ENCODE measurements around the gene MYL9. TPM values are rescaled to one million over a fixed set of nuclear protein-coding genes. Genes with fewer than 3 reads are reported as not detected.

Gene MYL9
- polyA plus RNA-seq, 3 donors: 0.08 to 0.20 TPM; not detected in 1

DNA sequence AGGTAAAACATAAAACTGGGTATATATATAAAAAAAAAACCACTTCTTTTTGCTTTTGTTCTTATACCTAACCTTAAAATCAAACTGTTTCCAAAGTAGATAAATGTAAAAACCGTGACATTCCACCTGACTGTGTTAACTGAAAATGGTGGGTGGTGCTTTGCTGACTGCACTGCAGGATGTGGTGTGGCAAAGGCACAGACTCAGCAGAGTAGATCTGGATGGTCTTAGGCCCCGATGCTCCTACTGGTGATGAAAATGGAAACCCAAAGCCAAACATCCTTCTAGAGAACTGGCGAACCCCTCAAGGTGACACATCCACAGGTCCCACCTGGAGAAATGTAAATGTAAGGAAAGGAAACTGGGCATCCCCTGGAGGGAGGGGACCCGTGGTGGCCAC, 41.0 kb downstream of the MYL9 start:
- no peaks in the 10 kb centered on the region for H3K9me3 Mint-ChIP-seq
- Histone ChIP-seq H3K79me2 (ENCODE audit: insufficient read depth, low read length) (peaks cover 16% of the 10 kb centered on the region), H3K4me3 (replicated peaks in 1 of 3; ENCODE audit: low read depth in 2 of 3, low read length in 3 of 3) (no peak overlapping the region), H3K9ac (ENCODE audit: insufficient read depth, low read length, poor library complexity, severe bottlenecking) (no peak overlapping the region), H4K20me1 (ENCODE audit: insufficient read depth, low read length) (peaks cover 45% of the 10 kb centered on the region), H3K4me1 (ENCODE audit: control insufficient read depth in 1 of 2, insufficient read depth in 2 of 2, low read length in 2 of 2) (peaks cover 5% of the 10 kb centered on the region in 2 donors), H3K9me3 (replicated peaks in 1 of 2; ENCODE audit: control insufficient read depth in 1 of 2, insufficient read depth in 1 of 2, low read length in 2 of 2) (no peaks in the 10 kb centered on the region), H3K4me2 (replicated peaks; ENCODE audit: extremely low read depth, low read length, poor library complexity, severe bottlenecking) (no peak overlapping the region), H3K36me3 (replicated peaks in 1 of 2; ENCODE audit: control insufficient read depth in 1 of 2, insufficient read depth in 2 of 2, low read length in 2 of 2) (peaks cover 50 to 75% of the 10 kb centered on the region in 2 donors), H3K27ac (ENCODE audit: low read depth in 1 of 2, low read length in 2 of 2) (no peak overlapping the region), H3K27me3 (ENCODE audit: control insufficient read depth in 2 of 2, insufficient read depth in 2 of 2, low read length in 2 of 2) (no peaks in the 10 kb centered on the region), H2AFZ (ENCODE audit: insufficient read depth, low read depth, low read length, poor library complexity, severe bottlenecking) (no peak overlapping the region)
- H3K27ac Mint-ChIP-seq: no peak overlapping the region
- DNase-seq: no peak
- H3K4me3 Mint-ChIP-seq: no peak overlapping the region
- H3K36me3 Mint-ChIP-seq: peaks cover 54 to 71% of the 10 kb centered on the region in 2 donors
- no peaks in the 10 kb centered on the region for H3K27me3 Mint-ChIP-seq (ENCODE audit: low read depth in 3 of 3)
- H3K4me1 Mint-ChIP-seq: peaks cover 12% of the 10 kb centered on the region
- TF ChIP-seq, protein P1, sequence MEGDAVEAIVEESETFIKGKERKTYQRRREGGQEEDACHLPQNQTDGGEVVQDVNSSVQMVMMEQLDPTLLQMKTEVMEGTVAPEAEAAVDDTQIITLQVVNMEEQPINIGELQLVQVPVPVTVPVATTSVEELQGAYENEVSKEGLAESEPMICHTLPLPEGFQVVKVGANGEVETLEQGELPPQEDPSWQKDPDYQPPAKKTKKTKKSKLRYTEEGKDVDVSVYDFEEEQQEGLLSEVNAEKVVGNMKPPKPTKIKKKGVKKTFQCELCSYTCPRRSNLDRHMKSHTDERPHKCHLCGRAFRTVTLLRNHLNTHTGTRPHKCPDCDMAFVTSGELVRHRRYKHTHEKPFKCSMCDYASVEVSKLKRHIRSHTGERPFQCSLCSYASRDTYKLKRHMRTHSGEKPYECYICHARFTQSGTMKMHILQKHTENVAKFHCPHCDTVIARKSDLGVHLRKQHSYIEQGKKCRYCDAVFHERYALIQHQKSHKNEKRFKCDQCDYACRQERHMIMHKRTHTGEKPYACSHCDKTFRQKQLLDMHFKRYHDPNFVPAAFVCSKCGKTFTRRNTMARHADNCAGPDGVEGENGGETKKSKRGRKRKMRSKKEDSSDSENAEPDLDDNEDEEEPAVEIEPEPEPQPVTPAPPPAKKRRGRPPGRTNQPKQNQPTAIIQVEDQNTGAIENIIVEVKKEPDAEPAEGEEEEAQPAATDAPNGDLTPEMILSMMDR (IDR thresholded peaks at IDR 0.05): no peak
- intact Hi-C loops (cut with micrococcal nuclease): no loop called here
- 94% methylated on average over 2 of the region's 4 CpGs for WGBS (ENCODE audit: insufficient coverage)

- Mint-ChIP-seq H3K36me3 (peaks cover 56 to 69% of the 10 kb centered on the region in 2 donors), H3K27me3 (ENCODE audit: low read depth in 3 of 3) (no peaks in the 10 kb centered on the region), H3K27ac (peak overlapping the region in 1 of 7 donors; percentile 61)
These were observed 41.5 kb downstream of the MYL9 start for GRCh38 chr20:36582821-36583220.

More at GRCh38 chr20:36582821-36583220, 41.5 kb downstream of the MYL9 start:
- H3K27me3 ChIP-seq (ENCODE audit: control insufficient read depth in 2 of 2, insufficient read depth in 2 of 2, low read length in 2 of 2): no peaks in the 10 kb centered on the region
- H3K36me3 ChIP-seq (replicated peaks in 1 of 2; ENCODE audit: control insufficient read depth in 1 of 2, insufficient read depth in 2 of 2, low read length in 2 of 2): peaks cover 50 to 75% of the 10 kb centered on the region in 2 donors
- H3K4me3 ChIP-seq (replicated peaks in 1 of 3; ENCODE audit: low read depth in 2 of 3, low read length in 3 of 3): no peak overlapping the region
- Mint-ChIP-seq H3K9me3 (no peaks in the 10 kb centered on the region), H3K4me1 (peaks cover 17% of the 10 kb centered on the region), H3K4me3 (no peak overlapping the region)
- intact Hi-C loops (cut with micrococcal nuclease): no loop called here
- no peak overlapping the region for H2AFZ ChIP-seq (ENCODE audit: insufficient read depth, low read depth, low read length, poor library complexity, severe bottlenecking)
- H3K27ac ChIP-seq (ENCODE audit: low read depth in 1 of 2, low read length in 2 of 2): no peak overlapping the region
- H3K4me1 ChIP-seq (ENCODE audit: control insufficient read depth in 1 of 2, insufficient read depth in 2 of 2, low read length in 2 of 2): peaks cover 10% of the 10 kb centered on the region in 2 donors
- no peak overlapping the region for H3K4me2 ChIP-seq (replicated peaks; ENCODE audit: extremely low read depth, low read length, poor library complexity, severe bottlenecking)
- no peak overlapping the region for H3K9ac ChIP-seq (ENCODE audit: insufficient read depth, low read length, poor library complexity, severe bottlenecking)
- H4K20me1 ChIP-seq (ENCODE audit: insufficient read depth, low read length): peaks cover 43% of the 10 kb centered on the region
- H3K9me3 ChIP-seq (replicated peaks in 1 of 2; ENCODE audit: control insufficient read depth in 1 of 2, insufficient read depth in 1 of 2, low read length in 2 of 2): no peaks in the 10 kb centered on the region
- no peak for DNase-seq
- TF ChIP-seq, protein P1 (IDR thresholded peaks at IDR 0.05): no peak
- peaks cover 12% of the 10 kb centered on the region for H3K79me2 ChIP-seq (ENCODE audit: insufficient read depth, low read length)
- WGBS (ENCODE audit: insufficient coverage): 96% methylated on average over 3 of the region's 4 CpGs
